DND-41 (cell line): Measurements from ENCODE around the gene DUOX2.

ENCODE experiments used
- CTCF ChIP-seq: IDR thresholded peaks from 2 replicates; pipeline ENCODE4 v1.5.1; 2012; ENCODE audit warnings: borderline replicate concordance, low read length, moderate library complexity, mild to moderate bottlenecking; ENCODE audit not compliant: poor library complexity, severe bottlenecking; ENCODE audit errors: extremely low read depth
- EZH2 ChIP-seq: IDR thresholded peaks from 3 replicates; pipeline ENCODE4 v1.6.1; 2012; ENCODE audit warnings: borderline replicate concordance, low read depth, mild to moderate bottlenecking, moderate library complexity, low read length, inconsistent platforms; ENCODE audit not compliant: severe bottlenecking

DNA sequence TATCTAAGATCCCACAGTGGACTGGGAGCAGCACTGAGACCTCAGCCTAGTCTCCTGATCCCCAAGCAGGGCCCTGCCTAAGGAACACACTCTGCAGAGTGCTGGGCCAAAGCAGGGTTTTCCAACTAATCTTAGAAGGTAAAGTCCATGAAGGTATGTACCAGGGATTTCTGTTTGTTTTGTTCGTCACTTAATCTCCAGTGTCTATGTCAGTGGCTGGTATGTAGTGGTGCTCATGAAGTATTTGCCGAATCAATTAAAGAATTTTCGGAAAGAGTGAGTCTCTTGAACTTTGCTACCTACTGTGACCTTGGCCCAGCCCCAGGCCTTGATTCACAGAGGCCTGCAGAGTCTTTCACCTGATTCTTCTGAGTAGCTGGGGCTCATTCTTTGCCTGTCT, 17.5 kb upstream of the DUOX2 start:
- TF ChIP-seq CTCF (no peak), EZH2 (no peak)
